Gastroesophageal sphincter (tissue), 4 donors: ENCODE data around the gene PFKFB4. TPM values are rescaled to one million over a fixed set of nuclear protein-coding genes. Genes with fewer than 3 reads are reported as not detected.

Source experiments
- ATAC-seq: fragments of 150-250 bp; one replicate; pipeline ENCODE4 v1.9.1; 2016; ENCODE audit warnings: mild to moderate bottlenecking, moderate library complexity
- H3K27ac ChIP-seq, 4 donors: fragments of 200-600 bp; sonication (generic) in 3 of 4; 1 replicate in 3 of 4; 2 replicates in 1 of 4; pipeline ENCODE4 v1.5.1; 2016 to 2019
- H3K27me3 ChIP-seq: fragments of 200-600 bp; sonication (generic); one replicate; pipeline ENCODE4 v1.5.1; 2019
- H3K36me3 ChIP-seq, 2 donors: fragments of 200-600 bp; sonication (generic); one replicate each; pipeline ENCODE4 v1.5.1; 2019; ENCODE audit warnings: control low read depth in 1 of 2
- H3K4me1 ChIP-seq, 3 donors: fragments of 200-600 bp; sonication (generic); 1 replicate in 2 of 3; 2 replicates in 1 of 3; pipeline ENCODE4 v1.5.1; 2016 to 2019; ENCODE audit warnings: control low read depth in 2 of 3
- H3K4me3 ChIP-seq, 2 donors: fragments of 200-600 bp; sonication (generic); one replicate each; pipeline ENCODE4 v1.5.1; 2019; ENCODE audit warnings: mild to moderate bottlenecking in 1 of 2, moderate library complexity in 1 of 2
- H3K9me3 ChIP-seq, 3 donors: fragments of 200-600 bp; sonication (generic); one replicate each; pipeline ENCODE4 v1.5.1; 2017 to 2019; ENCODE audit warnings: control low read depth in 2 of 3
- CTCF ChIP-seq, 4 experiments: fragments of 200-600 bp in 2 of 4; fragments of 450-650 bp in 2 of 4; sonication (generic) in 1 of 4; IDR thresholded peaks; one replicate each; pipeline ENCODE4 v1.5.1; 2017 to 2019; ENCODE audit warnings: antibody characterized with exemption in 4 of 4, mild to moderate bottlenecking in 2 of 4, moderate library complexity in 2 of 4
- EP300 ChIP-seq: sonication (generic); formaldehyde crosslinking; IDR thresholded peaks from one replicate; pipeline ENCODE4 v1.6.1; 2017; ENCODE audit warnings: antibody characterized with exemption, mild to moderate bottlenecking
- POLR2A ChIP-seq, 2 donors: fragments of 450-650 bp; IDR thresholded peaks; one replicate each; pipeline ENCODE4 v1.6.1; 2017; ENCODE audit warnings: antibody characterized with exemption in 2 of 2, mild to moderate bottlenecking in 2 of 2, moderate library complexity in 1 of 2
- POLR2AphosphoS5 ChIP-seq: sonication (generic); formaldehyde crosslinking; IDR thresholded peaks from one replicate; pipeline ENCODE4 v1.6.1; 2017; ENCODE audit warnings: antibody characterized with exemption
- WGBS, 2 donors: methylation state at CpG; one replicate each; pipeline ENCODE4 v1.1.5; 2018; ENCODE audit warnings: low coverage in 1 of 2; 5-methylcytosine and 5-hydroxymethylcytosine counted together
- total RNA-seq, 4 donors: library from RNA; depleted of rRNA; stranded (reverse); fragments of >200 nt; gene quantifications; one replicate each; pipeline ENCODE4 v1.1.0, GENCODE V29; 2016

PFKFB4 gene
- total RNA-seq, 4 donors from 2014 or later: 1.8 to 2.9 (median 2.4) TPM

- H3K4me1 ChIP-seq: peaks cover 0 to 42% (median 32%) of the 10 kb centered on the region in 3 donors
- peaks cover 39% of the 10 kb centered on the region for H3K27me3 ChIP-seq
- no peak overlapping the region for H3K4me3 ChIP-seq
- peaks cover 0 to 39% of the 10 kb centered on the region in 2 donors for H3K36me3 ChIP-seq
- no peak for ATAC-seq
- peak overlapping the region in 2 of 4 donors; percentile 31 to 83 for H3K27ac ChIP-seq
- WGBS, 2 donors: 50 to 89% methylated on average over 1 to 2 of the region's 5 CpGs
- no peaks in the 10 kb centered on the region for H3K9me3 ChIP-seq
- no peak for TF ChIP-seq POLR2AphosphoS5
- TF ChIP-seq EP300: no peak
- TF ChIP-seq POLR2A (IDR thresholded peaks at IDR 0.05): no peak
- TF ChIP-seq CTCF (IDR thresholded peaks at IDR 0.05): no peak
Measured at GRCh38 chr3:48596157-48596556, 39.6 kb upstream of the PFKFB4 start.

- H3K4me1 ChIP-seq: peaks cover 0 to 42% (median 32%) of the 10 kb centered on the region in 3 donors
- H3K36me3 ChIP-seq: peaks cover 0 to 34% of the 10 kb centered on the region in 2 donors
- ATAC-seq: peak; percentile 16
- H3K27me3 ChIP-seq: peaks cover 39% of the 10 kb centered on the region
- TF ChIP-seq POLR2AphosphoS5 (no peak), CTCF (IDR thresholded peaks at IDR 0.05) (no peak), EP300 (no peak), POLR2A (IDR thresholded peaks at IDR 0.05) (no peak)
- WGBS, 2 donors: 15 to 24% methylated on average over 3 to 8 of the region's 10 CpGs
- peak overlapping the region in 2 of 4 donors; percentile 31 to 83 for H3K27ac ChIP-seq
- H3K4me3 ChIP-seq: peak overlapping the region in 1 of 2 donors; percentile 45
- no peaks in the 10 kb centered on the region for H3K9me3 ChIP-seq
Measured at GRCh38 chr3:48595526-48596121, 39.0 kb upstream of the PFKFB4 start.

GRCh38 chr3:48595075-48595525 lies 38.5 kb upstream of the PFKFB4 start, which contains the start of gene COL7A1:
COL7A1 (minus strand) TSS chr3:48595329; CDS start chr3:48595159, 170 bp downstream.
- TF ChIP-seq CTCF (IDR thresholded peaks at IDR 0.05) (no peak), EP300 (no peak), POLR2AphosphoS5 (no peak)
- Histone ChIP-seq H3K4me3 (peak within 1 kb of the TSS; percentile 12 to 45), H3K4me1 (peaks cover 0 to 42% (median 32%) of the 10 kb centered on the region in 3 donors), H3K27me3 (peaks cover 39% of the 10 kb centered on the region), H3K27ac (peak within 1 kb of the TSS in 2 of 4 donors; percentile 31 to 83), H3K36me3 (peaks cover 0 to 29% of the 10 kb centered on the region in 2 donors), H3K9me3 (no peaks in the 10 kb centered on the region)
- no peak for ATAC-seq
- no CpG with 5 or more reads among the region's 35 CpGs for WGBS, 2 donors

- TF ChIP-seq EP300: no peak
- no peak for TF ChIP-seq CTCF (IDR thresholded peaks at IDR 0.05)
- no peak for TF ChIP-seq POLR2AphosphoS5
- TF ChIP-seq POLR2A (IDR thresholded peaks at IDR 0.05): no peak
- Histone ChIP-seq H3K4me3 (peak overlapping the region; percentile 12 to 45), H3K36me3 (peaks cover 0 to 23% of the 10 kb centered on the region in 2 donors), H3K27me3 (peaks cover 39% of the 10 kb centered on the region), H3K9me3 (no peaks in the 10 kb centered on the region), H3K27ac (peak overlapping the region in 1 of 4 donors; percentile 60), H3K4me1 (peaks cover 0 to 38% (median 29%) of the 10 kb centered on the region in 3 donors)
- WGBS, 2 donors: 39 to 69% methylated on average over 3 to 26 of the region's 39 CpGs
- no peak for ATAC-seq
Measured at GRCh38 chr3:48594417-48595049, 37.9 kb upstream of the PFKFB4 start.
